HUDEP-2 (cell line): Measurements from ENCODE around the gene KCNK13.
"Not testable (repeated sequence)": the region's sequence is repeated elsewhere in the genome, so short reads cannot be mapped to it uniquely, and the experiment has no call there.

Experiments used
- DNase-seq, 76 experiments: peaks; one replicate each; lab custom pipeline; 2025; ENCODE audit not compliant: unreplicated experiment in 76 of 76; lab: John Stamatoyannopoulos, UW

The KCNK13 gene

DNA sequence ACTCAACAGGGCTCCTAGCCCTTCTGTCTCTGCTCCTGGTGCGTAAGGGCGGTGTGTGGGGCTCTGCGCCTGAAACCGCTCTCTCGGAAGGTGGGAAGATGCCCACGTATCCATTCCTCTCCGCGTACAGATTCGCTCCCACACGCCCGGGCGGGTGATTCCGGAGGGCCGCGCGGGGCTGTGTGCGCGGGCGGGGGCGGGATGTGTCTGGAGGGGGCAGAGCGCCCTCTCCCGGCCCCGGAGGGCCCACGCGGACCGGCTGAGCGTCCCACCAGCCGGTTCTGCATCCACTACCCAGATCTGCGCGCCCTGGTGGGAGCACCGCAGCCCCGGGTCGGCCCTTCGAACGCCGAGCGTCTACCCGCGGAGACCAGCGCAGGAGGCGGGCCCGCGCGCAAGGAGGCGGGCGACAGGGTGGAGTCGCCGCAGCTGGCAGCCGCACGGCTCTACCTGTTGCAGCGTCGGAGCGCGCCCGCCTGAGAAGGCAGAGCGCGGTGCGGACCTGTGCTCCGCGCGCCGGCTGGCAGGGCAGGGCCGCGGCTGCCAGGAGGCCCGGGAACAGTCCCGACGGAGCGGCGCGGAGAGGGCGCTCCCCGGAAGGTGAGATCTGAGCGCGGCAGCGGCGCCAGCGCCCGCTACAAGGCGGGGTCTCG, 1.4 kb upstream of the KCNK13 start:
- DNase-seq = peak in 48 of 76 experiments; percentile 5 to 54 (median 26)

DNA sequence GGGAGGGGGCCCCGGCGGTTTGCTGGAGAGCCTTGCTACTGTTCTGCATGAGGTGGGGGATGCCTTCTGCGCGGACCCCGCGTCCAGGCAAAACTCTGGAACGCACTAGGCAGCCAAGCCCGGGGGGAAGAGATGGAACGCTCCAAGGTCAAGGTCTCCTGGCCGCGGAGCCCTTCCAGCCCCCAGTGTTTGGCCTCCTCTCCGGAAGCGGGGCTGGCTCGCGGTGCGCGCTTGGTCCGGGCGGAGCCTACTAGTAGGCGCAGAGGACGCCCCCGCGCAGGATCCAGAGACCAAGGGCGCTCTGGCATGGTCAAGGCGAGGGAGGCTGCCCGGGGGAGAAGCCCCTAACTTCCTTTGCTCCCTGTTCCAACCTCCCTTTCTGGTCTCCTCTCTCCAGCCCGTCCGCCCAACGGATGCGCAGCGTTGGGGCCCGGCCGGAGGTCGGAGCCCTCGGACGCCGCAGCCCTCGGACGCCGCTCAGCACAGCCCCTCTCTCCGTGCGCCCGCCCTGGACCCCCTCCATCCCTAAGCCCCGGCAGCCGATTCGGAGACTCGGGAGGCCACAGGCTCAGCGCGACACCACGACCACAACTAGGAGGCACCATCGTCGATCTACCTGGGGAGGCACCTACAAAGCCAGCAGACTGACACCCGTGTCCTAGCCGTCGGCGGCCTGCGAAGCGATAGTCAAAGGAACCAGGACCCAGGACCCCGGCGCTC, 669 bp upstream of the KCNK13 start:
- peak in 1 of 76 experiments; percentile 6 for DNase-seq

DNA sequence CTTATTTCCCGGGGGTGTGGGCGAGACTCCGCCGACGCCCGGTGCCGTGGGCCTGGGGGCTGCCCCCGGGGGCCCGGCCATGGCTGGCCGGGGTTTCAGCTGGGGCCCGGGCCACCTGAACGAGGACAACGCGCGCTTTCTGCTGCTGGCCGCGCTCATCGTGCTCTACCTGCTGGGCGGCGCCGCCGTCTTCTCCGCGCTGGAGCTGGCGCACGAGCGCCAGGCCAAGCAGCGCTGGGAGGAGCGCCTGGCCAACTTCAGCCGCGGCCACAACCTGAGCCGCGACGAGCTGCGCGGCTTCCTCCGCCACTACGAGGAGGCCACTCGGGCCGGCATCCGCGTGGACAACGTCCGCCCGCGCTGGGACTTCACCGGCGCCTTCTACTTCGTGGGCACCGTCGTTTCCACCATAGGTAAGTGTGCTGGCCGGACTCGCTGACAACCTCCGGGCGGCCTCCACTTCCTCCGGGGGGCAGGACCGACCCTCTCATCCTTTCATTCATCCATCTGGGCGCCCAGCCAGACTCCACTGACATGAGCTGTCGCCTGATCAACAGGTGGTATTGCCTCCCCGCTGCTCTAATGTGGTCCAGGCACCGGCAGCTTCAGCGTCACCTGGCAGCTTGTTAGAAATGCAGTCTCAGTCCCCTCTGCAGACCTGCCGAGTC, 467 bp downstream of the KCNK13 start:
- DNase-seq = no peak

DNA sequence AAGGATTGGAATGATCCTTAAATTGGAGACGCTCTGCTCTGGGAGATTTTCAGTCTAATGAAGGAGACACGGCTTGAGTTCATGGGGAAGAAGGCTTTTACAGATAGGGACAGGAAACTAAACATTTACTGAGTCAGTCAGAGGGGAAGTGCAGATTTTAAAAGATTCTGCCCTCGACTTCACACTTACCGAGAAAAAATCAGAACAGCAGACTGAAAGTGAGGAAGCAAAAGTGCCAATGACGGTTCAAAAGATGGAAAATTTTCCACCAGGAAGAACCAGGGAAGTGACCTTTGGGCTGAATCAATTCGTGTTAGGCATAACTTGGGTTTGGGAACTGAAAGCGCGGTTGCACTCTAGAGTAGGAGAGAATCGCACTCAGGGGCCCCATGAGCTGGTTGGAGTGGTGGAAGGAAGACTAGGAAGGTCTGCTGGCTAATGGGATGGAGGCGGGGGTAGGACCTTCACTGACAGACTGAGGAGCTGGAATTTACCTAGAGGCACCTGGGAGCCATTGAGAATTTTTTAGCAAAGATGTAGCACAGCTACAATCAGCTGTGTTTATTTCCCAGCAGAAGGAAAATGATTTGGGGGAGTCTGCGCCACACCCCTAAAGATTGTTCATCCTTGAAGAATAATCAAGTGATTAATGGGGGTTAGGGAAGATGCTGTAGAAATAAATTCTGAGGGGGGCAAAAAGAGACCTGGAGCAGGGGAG, 1.2 kb downstream of the KCNK13 start:
- DNase-seq = no peak

DNA sequence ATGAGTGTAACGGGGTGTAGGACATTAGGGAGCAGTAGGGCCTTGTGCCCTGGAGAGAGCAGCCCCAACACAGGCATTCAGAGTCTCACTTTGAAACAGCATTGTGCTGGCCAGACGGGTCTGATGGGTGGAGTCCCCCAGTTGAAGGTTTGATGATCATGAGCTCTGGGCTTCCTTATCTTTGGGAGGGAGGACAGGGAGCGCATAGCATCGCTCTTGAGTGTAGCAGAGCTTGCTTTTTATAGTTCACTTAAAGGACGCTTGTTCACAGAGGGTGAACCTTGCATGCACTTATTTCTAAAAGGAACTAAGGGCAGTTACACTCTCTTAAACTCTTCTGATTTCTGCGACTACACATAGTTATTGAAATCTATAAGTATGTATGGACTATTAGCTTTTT, 10.6 kb downstream of the KCNK13 start:
- DNase-seq = no peak

DNA sequence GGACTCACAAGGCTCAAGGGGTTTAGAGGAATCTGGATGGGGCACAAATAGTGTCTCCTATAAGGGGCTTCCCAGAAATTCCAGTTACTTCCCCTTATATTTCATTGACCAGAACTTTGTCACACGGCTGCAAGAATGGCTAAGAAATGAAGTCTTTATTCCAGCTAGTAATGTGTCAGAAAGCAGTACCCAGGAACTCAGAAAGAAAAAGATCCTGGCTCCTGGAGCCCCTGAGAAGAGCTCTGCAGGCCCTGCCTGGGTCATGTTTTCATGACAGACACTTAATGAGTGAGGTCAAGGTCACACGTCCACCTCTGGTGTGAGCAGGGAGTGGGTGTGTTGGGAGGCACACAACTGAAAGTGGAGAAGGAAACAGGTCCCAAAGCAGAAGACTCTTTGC, 17.8 kb downstream of the KCNK13 start:
- DNase-seq = no peak

DNA sequence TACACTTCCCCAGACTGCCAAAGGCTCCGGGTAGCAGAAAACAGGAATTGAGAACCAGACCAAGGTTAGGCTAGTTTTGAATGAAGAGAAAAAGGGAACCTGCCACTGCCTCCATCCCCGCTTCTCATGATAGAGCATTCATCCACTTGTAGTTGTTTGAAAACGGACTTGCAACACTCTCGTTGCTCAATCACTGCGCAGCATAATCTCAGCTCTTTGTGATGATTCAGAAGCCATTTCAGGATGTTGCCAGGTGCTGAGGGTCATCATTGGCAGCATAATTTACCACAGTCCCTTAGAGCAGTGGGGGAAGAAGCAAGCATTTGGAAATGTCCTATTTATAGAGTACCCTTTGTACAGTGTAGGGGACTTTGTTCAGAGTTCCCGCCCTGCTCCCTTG, 25.6 kb downstream of the KCNK13 start:
- DNase-seq = no peak

DNA sequence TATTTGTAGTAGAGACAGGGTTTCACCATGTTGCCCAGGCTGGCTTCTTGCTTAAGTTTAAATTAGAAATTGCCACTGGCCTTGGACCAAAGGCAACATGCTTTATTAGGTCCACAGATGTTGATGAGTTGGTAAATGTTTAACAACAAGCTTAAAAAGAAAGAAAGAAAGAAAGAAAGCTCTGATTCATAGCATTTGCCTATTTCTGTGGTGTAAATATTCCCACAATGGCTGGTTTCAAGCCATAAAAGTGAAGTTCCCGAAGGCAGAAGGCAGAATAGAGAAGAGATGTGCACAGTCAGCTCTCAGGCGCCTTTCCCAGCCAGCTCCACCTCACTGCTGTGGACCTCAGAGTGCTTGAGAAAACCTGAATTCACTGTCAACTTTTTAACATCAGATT, 26.4 kb downstream of the KCNK13 start:
- no peak for DNase-seq

DNA sequence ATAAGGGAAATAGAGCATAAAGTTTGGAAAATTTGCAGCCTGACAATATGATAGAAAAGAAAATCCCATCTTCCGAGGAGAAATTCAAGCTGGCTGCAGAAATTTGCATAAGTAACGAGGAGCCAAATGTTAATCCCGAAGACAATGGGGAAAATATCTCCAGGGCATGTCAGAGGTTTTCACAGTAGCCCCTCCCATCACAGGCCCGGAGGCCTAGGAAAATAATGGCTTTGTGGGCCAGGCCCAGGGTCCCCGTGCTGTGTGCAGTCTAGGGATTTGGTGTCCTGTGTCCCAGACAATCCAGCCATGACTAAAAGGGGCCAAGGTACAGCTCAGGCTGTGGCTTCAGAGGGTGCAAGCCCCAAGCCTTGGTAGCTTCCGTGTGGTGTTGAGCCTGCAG, 27.7 kb downstream of the KCNK13 start:
- not testable (repeated sequence) for DNase-seq

DNA sequence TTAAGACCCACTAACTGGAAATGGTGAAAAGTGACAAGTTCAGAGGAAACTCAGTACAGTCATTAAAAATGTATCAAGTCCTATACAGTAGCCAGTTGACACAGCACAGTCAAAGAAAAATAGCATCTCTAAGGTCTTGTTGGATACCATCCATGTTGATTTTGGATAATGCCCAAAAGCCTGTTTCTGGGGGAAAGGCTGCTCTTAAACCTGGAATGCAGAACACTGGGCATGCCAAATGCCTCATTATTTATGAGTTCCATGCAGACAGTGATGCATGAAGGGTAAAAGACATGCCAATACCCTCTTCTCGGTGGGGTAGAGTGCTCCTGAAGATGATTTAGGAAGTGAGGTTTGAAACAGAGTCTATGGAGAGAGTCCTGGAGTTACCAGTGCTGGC, 29.6 kb downstream of the KCNK13 start:
- no peak for DNase-seq

DNA sequence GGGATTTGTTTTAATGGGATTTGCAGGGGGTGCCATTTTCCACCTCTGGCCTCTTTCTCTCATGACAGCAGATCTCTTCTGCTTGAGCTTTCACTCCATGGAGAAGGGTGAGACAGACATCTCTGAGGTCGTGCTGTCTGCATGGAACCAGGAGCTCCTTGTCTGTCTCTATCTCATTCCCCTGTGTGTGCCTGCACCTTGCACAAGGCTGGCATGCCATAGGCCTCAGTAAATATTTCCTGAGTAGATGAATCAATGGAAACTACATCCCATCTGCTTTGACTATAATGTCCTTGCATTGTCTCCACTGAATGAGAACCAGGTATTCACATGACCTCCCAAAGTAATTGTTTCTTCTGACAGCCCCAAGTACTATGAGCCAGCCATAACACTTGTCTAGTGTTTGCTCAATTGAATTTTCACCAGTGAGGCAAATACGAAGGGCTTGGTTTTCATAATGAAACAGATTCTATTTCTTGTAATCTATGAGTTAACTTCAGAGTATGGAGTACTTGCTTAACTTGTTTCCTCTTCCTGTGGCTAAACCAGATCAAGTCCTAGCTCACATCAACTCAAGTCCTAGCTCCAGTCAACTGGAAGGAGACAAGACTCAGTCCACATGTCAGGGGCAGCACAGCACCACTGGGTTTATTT, 32.3 kb downstream of the KCNK13 start:
- no peak for DNase-seq

DNA sequence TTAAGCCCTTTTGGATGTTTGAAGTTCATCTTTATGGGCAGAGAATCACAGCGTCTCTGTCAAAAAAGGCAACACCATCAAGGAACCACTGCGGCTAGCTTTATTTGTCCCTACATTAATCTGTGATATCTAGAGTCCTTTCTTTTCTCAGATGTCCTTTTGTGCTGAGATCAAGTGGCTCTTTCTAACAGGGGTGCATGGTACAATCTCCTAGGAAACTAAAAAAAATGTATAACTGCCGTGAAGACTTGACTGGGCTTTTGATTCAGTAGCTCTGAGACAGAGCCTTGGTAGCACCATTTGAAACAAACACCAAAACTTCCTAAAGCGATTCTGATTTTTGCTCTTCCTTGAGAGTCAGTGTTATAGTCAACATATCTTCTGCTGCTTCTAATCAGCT, 33.3 kb downstream of the KCNK13 start:
- no peak for DNase-seq

DNA sequence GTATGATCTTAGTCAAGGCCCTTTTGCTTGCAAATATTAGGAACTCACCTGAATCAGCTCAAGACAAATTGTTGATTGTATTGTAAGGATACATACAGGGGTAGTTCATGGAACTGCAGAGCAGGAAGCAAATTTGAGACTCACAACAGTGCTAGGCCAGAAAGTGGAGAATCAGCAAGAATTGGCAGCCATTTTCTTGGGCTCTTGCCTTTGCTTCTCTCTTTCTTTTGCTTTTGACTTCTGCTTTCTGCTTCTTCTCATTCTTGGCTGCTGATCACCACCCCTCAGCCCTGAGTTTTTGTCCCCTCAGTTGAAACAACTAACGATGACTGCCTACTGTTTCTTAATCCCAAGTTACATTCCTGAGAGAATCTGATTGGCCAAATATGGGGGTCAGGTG, 34.8 kb downstream of the KCNK13 start:
- DNase-seq = no peak

DNA sequence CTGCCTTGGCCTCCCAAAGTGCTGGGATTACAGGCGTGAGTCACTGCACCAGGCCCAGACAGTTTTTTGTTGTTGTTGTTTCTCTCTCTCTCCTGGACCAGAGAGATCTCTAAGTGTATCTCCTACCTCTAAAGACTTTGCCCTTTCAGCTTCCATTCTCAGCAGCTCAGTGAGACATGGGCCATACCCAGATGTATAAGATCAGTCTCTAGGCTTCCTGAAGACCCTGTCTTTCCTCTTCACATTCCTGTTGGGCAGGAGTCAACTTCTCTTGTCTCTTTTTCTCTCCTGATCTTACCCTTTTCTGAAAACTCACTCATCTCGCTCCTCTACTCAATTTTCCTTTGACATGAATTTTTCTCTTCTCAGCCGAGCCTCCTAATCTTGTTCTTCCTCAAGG, 42.0 kb downstream of the KCNK13 start:
- DNase-seq = no peak

DNA sequence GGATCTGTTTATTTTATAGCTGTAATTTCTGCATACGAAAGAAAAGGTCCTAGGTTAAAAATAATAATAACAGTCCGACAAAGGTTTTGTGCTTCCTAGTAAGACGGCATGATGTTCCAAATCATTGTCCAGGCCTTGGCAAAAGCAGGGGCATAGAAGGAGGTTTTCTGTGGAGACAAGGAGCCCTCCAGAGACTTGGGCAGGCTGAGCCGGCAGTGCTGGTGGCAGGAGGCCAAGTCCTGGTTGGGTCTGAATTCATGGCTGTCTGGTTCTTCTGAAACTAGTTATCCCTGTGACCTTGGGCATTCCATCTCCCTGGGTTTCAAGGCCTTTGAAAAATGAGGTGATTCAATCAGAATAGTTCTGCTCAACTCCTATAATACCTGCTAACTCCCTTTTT, 44.0 kb downstream of the KCNK13 start:
- DNase-seq = no peak

DNA sequence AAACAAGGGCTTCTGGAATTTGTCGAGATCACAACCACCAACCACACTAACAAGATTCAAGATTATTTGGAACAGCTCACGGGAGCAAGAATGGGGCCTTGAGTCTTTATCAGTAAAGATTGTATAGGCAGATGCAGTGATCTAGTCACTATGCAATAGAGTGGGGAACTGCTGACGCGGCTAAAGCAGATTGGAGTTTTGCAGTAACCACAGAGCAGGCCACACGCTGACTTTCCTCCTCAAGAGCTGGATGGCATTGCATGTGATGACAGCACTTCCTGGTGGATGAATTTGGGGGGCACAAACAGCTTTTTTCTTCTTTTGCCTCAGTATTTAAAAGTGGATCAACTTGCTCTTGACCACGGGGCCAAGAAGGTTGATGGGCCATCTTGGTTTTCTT, 46.0 kb downstream of the KCNK13 start:
- no peak for DNase-seq

DNA sequence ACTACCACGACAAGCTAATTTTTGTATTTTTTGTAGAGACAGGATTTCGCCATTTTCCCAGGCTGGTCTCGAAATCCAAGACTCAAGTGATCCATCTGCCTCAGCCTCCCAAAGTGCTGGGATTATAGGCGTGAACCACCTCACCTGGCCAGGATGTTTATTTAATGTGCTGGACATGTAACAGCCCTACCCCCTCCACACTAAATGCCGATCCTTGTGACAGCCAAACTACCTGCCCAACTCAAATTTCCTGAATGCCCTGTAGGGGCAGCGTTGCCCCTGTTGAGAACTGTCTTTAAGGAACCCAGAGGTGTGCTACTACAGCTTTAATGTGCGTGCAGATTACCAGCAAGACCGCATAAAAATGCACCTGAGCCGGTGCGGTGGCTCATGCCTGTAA, 48.1 kb downstream of the KCNK13 start:
- DNase-seq = peak in 2 of 76 experiments; percentile 0 to 3

DNA sequence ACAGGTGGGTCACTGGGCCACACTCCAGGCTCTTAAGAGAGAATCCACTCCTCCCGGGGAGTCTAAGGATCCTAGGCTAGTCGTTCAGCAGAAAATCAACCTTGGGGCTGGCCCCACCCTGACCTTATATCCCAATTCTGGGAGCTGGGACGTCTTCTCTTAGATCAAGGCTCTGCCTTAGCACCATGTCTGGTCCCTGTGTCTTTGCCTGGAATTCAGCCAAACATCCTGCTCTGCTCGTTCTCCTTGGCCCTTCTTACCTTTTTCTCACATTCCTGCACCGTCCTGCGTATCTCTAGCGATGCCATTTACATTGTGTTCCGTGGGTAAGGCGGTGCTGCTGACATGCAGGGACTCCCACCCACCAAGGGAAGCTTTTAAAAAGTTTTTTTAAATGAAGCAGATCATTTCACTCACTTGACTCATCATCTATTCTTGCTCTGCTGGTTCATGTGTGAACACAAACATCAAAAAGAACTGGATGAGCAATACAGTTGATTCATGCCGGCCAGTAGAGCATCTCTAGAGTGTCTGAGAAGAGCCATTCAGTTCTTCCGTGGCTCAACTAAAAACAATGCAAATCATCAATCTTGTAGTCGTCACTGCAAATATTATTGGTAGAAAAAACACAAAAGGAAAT, 50.2 kb downstream of the KCNK13 start:
- no peak for DNase-seq

DNA sequence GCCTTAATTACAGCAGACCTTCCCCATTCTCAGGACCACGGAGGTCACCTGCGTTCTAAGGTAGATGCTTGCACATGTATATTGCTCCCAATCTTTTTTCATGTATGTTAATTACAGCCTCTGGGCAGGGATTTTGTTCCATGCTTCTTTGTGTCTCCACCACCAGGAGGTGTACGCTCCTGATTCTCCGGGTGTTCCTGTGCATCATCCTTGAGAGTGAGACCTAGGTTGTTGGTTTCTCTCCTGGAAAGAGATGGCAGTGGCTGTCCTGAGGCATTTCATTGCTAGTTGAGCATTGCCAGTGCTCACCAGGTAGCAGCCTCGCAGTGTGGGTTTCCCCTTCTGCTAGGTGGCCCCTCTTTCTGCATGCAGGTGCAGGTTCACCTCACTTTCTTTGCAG, 52.8 kb downstream of the KCNK13 start:
- DNase-seq = no peak

DNA sequence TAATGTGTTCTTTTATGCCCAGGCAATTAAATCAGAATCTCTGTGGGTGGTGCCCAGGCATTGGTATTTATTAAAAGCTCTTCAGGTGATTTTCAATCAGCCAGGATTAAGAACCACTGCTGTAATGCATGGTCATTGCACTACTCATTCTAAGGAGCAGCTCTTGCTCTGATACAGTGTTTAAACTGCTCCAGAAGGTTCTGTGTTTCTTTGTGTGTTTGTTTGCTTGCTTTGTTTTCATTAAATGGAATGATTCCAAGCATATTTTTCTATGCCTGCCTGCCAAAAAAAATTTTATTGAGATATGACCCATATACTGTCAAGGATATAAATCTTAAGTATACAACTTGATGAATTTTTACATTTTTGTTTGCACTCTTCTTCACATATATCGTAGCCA, 54.0 kb downstream of the KCNK13 start:
- no peak for DNase-seq
